ELF-1 (cell line): ENCODE measurements around the gene TMEM247.
A peak's percentile ranks its signal among the peaks of the same experiment; 100 is the strongest.
"Not testable (repeated sequence)": the region's sequence is repeated elsewhere in the genome, so short reads cannot be mapped to it uniquely, and the experiment has no call there.

Source experiments
- DNase-seq: peaks from one replicate; pipeline ENCODE4 v3.0.0-alpha.2; 2016; ENCODE audit warnings: low read depth, low spot score

Gene TMEM247

GRCh38 chr2:46458763-46459500 lies 20.4 kb upstream of the TMEM247 start:
- DNase-seq: no peak

DNA sequence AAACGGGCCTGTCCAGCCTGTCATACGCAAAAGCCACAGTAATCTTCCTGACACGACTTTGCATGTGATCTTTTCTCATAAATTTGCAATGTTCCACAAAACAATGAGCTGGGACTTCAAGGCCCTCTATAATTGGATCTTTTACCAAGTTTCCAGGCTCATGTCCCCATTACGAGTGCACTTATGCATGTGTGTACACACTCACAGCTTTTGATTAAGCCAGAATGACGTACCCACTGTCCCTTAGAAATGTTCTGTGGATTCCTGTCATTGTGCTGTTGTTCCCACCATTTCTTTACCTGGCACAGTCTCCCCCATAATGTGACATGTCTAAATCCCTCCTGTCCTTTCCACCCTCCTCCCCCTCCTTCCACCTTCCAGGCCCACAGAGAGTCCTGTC lies 19.7 kb upstream of the TMEM247 start:
- no peak for DNase-seq

DNA sequence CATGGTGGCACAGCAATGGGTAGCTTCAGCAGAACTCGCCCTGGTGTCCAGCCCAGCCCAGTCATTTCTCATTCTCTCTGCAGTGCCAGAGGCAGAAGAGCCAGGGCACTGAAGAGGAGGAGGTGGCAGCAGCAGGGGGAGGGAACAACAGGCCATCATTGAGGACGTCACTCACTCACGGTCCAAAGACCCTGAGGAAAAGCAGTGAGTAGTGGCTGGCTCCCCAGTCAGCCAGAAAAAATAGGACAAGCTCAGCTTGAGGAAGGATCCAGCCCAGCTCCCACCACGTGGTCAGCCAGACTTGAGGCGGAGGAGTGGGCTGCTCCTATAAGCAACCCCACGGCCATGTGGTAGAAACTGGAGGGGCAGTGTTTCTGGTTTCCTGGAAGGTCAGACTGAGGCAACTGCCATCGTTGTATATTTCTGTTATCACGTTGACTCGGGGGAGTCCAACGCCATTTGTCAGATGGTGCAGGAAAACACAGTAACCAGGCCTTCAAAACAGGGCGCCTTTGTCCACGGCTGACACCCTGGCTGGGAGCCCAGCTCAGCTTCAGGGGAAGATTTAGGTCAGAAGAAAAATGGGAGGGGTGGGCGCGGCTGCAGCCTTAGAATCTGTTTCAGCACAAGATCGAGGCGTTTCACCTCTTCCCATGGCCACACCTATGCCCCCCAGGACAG lies 19.0 kb upstream of the TMEM247 start:
- no peak for DNase-seq

GRCh38 chr2:46461011-46461674 lies 18.2 kb upstream of the TMEM247 start:
- DNase-seq: peak; percentile 87

GRCh38 chr2:46461709-46462171 lies 17.6 kb upstream of the TMEM247 start:
- no peak for DNase-seq

DNA sequence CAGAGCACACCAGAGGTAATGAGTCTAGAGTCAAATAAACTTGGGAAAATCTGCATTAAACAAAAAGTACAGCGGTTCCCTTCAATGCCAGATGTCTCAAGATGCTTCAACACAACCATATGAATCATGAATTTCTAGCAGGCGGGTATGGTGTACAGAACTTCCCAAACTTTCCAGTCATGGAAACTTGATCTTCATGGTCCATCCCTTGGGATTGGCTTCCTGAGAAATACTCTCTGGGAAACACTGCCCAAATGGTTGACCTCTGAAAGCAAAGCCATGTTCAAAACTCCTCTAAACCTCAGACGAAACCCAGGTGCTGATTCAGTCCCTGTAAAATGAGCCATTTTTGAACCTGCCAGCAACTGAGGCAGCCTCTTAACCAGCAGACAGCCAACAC lies 16.4 kb upstream of the TMEM247 start:
- DNase-seq: no peak

DNA sequence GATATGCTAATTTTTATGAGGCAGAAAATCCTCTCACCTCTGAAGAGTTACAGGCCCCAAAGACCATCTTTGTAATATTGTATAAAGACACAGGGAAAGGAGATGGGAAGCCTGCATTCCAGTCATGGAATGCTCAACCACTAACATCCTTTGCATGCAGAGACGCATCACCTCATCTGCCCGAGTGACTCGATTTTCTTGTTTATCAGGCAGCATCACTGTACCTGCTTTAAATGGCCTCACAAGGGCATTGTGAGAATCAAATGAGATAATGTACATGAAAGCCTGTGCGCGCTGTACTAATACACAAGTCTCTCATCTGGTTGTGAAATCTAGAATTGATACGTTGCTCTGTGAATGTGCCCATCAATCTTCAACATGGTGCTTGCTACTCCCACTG lies 10.2 kb upstream of the TMEM247 start:
- no peak for DNase-seq

- no peak for DNase-seq
These were observed 9.7 kb upstream of the TMEM247 start for GRCh38 chr2:46469700-46470099.

DNA sequence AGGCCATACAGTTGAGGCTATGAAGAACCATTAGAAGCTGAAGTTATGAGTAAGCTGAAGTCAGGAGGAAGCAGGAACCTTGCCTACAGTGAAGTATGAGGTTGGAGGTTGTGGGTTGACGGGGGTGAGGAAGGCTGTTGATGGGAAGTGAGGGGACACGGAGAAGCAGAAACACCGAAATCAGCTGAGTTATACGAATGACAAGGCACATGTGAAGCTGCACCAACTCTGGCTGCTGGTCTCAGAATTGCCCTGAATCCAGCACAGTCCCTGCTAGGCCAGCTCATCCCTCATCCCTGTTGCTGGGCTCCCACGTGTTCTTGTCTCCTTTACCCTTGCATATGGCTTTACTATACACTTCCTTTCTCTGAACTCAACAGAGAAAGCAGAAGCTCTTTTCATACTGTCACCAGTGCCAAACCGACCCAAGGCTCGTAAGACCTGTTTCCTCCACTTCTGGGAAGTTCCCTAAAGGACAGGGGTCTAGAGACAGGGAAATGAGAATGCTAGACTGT lies 9.2 kb upstream of the TMEM247 start:
- DNase-seq: no peak

- no peak for DNase-seq
These were observed 8.3 kb upstream of the TMEM247 start for GRCh38 chr2:46471019-46471583.

DNA sequence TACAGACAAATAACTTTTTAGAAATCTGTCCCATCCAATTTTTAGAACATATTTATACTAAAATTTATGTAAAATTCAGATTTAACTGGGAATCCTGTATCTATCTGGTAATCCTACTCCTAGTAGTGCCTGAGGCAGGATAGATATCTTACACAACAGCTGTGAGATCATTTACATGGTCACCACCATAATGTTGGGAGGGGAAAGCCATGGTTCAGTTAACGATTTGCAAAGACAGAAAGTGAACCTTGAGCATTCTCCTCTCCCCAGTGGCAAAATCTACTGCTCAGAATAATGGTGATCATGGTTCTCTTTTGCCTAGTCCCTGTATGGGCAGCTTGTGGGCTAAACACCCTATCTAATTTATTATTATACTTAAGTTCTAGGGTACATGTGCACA lies 7.7 kb upstream of the TMEM247 start:
- no peak for DNase-seq

GRCh38 chr2:46472165-46472564 lies 7.2 kb upstream of the TMEM247 start:
- DNase-seq: not testable (repeated sequence)

DNA sequence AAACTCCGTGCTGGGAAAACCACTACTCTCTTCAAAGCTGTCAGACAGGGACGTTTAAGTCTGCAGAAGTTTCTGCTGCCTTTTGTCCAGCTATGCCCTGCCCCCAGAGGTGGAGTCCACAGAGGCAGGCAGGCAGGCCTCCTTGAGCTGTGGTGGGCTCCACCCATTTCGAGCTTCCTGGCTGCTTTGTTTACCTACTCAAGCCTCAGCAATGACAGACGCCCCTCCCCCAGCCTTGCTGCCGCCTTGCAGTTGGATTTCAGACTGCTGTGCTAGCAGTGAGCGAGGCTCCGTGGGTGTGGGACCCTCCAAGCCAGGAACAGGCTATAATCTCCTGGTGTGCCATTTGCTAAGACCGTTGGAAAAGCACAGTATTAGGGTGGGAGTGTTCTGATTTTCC lies 1.9 kb upstream of the TMEM247 start:
- DNase-seq: peak; percentile 62

GRCh38 chr2:46477925-46478324 lies 1.4 kb upstream of the TMEM247 start:
- no peak for DNase-seq

DNA sequence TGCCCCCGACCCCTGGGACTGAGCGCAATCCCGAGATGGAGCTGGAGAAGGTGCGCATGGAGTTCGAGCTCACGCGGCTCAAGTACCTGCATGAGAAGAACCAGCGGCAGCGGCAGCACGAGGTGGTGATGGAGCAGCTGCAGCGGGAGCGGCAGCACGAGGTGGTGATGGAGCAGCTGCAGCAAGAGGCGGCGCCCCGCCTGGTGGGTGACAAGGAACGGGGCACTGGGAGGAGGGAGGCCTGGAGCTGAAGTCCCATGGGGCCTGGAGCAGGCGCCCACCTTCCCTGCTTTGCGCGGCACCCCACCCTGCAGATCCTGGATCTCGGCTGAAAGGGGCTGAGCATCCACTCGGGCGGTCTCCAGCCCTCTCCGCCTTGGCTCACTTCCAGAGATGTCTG lies 1.2 kb downstream of the TMEM247 start:
- no peak for DNase-seq

DNA sequence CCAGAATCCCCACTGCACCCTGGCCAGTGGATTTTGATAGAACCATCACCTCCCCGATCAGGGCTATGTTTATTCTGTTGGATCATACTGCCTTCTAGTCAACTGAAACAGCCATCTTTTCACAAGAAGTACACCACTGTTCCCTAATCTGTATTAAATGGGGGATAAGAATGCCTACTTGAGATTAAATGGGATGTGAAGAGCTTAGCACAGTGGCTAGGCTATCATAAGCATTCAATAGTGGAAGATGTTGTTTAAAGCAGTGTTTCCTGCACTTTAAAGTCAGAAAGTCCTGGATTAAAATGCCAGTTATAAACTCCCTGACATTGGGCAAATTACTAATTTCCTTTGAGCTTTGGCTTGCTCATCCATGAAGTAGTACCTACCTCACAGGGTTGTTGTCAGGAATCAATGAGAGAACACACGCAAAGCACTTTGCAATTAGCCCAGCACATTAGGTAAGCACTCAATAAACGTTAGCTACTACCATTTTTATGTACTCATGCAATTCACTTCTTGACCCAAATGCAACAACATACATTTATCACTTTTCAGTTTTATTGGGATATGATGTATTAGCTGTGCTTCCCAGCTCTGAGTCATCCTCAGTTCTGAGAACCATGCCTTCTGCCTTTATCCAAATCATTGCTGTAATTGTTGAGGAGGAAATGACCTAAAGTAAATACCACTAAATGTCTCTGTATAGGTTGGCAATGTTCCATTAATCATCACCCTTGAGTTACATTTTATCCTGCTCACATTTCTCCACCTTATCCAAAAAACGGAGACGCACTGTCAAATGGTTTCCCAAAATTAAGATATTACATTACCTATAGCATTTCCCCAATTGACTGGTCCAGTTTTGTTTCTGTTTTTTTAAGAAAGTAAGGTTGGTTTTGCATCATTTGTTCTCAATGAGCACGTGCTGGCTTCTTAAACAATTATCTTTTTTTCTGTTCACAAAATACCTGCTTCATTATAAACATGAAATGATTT lies 2.1 kb downstream of the TMEM247 start:
- no peak for DNase-seq

DNA sequence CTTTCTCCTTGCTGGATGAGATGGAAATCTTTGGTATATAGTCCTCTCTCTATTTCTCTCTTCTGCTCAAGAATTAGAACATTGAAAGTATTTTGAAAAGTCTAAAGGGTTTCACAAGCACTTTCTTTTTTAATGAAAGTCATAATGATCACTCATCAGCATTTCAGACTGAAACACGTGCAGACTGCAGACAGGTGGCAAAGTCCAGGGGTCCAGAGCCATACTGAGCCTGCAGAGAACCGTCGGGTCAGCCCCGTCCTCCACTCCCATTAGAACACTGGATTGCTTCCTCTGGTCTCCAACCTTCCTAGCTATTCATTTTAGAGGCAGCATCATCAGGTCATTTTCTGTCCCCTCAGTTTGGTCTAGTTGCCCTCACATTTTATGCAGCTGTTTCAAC lies 3.1 kb downstream of the TMEM247 start:
- no peak for DNase-seq

- no peak for DNase-seq
These were observed 5.6 kb downstream of the TMEM247 start for GRCh38 chr2:46485002-46485401.

DNA sequence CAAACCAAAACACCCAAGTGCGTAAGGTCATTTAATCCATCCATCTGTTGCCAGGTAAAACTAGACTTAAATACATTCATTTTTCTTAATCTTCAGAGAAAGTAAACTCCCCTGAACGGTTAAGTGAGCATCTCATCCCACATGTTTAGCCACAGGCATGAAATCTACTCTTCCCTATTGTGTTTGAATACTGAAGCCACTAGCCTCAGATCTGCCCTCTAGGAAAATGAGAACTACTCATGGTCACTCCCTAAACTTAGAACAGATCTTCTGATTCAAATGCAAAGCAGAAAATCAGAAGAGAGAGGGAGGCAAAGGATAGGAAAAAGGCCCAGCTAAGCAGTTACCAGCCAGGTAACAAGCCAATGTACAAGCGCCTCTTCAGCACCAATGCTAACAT lies 7.1 kb downstream of the TMEM247 start:
- no peak for DNase-seq

DNA sequence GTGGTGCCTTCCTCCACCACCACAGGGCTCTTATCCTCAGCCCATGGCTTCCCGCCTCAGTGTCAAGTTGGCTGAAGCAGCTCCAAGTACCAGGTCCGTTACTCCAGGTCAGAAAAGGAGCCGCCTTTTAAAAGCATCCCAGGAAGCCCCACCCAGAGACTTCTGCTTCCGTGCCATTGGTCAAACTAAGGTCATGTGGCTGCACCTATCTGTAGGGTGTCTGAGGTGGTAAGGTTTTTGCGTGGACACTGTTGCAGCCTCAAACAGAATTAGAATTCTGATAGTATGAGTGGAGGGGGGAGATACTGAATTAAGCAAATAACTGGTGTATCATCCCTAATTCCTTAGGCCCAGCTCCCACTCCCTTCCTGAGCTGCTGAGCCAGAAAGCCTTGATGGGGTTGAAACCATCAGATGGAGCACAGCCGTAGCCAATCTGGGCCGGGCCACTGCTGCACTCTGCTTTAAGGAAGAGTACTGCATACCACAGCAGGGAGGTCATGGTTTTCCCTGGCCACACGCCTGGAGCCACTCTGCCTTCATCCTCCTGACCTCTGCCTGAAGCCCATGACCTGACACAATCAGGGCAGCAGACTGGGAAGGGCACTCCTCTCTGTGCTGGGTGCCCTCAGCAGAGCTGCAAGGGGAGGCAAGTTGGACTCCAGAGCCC lies 8.4 kb downstream of the TMEM247 start:
- peak; percentile 66 for DNase-seq
